CD4-positive, alpha-beta memory T cell (primary cell): ENCODE measurements around the gene HSPE1. TPM values are rescaled to one million over a fixed set of nuclear protein-coding genes. Genes with fewer than 3 reads are reported as not detected.

Experiments used
- CTCF ChIA-PET: fragments of 350-600 bp; sonication (Branson Sonifier 250); formaldehyde crosslinking; loops from one replicate; lab custom pipeline; 2021; ENCODE audit warnings: inconsistent platforms; ENCODE audit not compliant: partially characterized antibody; lab: Charles Lee
- POLR2A ChIA-PET: fragments of 350-600 bp; sonication (Branson Sonifier 250); formaldehyde crosslinking; loops from one replicate; lab custom pipeline; 2021; ENCODE audit not compliant: partially characterized antibody; lab: Charles Lee
- DNase-seq, 5 donors: peaks; one replicate each; pipeline versions ENCODE4 v3.0.0 to v3.0.0-alpha.2; 2020 to 2022; ENCODE audit warnings: mixed read lengths in 1 of 5
- H3K27ac ChIP-seq: one replicate; pipeline ENCODE4 v1.7.0; 2013; ENCODE audit warnings: low read depth, low read length
- H3K27me3 ChIP-seq: 2 replicates; pipeline ENCODE4 v1.7.0; 2013; ENCODE audit warnings: mild to moderate bottlenecking, low read length, moderate library complexity; ENCODE audit not compliant: insufficient read depth
- H3K36me3 ChIP-seq: 2 replicates; pipeline ENCODE4 v1.7.0; 2013; ENCODE audit warnings: mild to moderate bottlenecking, low read length, moderate library complexity; ENCODE audit not compliant: insufficient read depth
- H3K4me1 ChIP-seq: 2 replicates; pipeline ENCODE4 v1.7.0; 2013; ENCODE audit warnings: mild to moderate bottlenecking, low read length, moderate library complexity; ENCODE audit not compliant: insufficient read depth
- H3K4me3 ChIP-seq, 2 donors: one replicate each; pipeline ENCODE4 v1.7.0; 2013; ENCODE audit warnings: low read length in 2 of 2, mild to moderate bottlenecking in 1 of 2
- H3K9me3 ChIP-seq, 2 donors: one replicate each; pipeline ENCODE4 v1.7.0; 2013; ENCODE audit warnings: low read length in 2 of 2, control low read depth in 1 of 2; ENCODE audit not compliant: control insufficient read depth in 1 of 2
- H3K27ac Mint-ChIP-seq, 7 donors: one replicate each; pipeline ENCODE4 v1.8.0; 2020 to 2021; ENCODE audit warnings: mixed read lengths in 7 of 7, mild to moderate bottlenecking in 6 of 7, inconsistent platforms in 3 of 7, moderate library complexity in 3 of 7
- H3K27me3 Mint-ChIP-seq, 2 donors: one replicate each; pipeline ENCODE4 v1.8.0; 2020 to 2021; ENCODE audit warnings: mixed read lengths in 2 of 2
- H3K36me3 Mint-ChIP-seq, 2 donors: one replicate each; pipeline ENCODE4 v1.8.0; 2020 to 2021; ENCODE audit warnings: mixed read lengths in 2 of 2, inconsistent platforms in 1 of 2, mild to moderate bottlenecking in 1 of 2
- H3K4me1 Mint-ChIP-seq, 4 donors: one replicate each; pipeline ENCODE4 v1.8.0; 2020 to 2021; ENCODE audit warnings: mixed read lengths in 4 of 4, mild to moderate bottlenecking in 1 of 4
- H3K4me3 Mint-ChIP-seq, 8 donors: one replicate each; pipeline ENCODE4 v1.8.0; 2020 to 2021; ENCODE audit warnings: mixed read lengths in 8 of 8, mild to moderate bottlenecking in 7 of 8, moderate library complexity in 6 of 8, inconsistent platforms in 3 of 8
- H3K9me3 Mint-ChIP-seq, 8 donors: one replicate each; pipeline ENCODE4 v1.8.0; 2020 to 2021; ENCODE audit warnings: mixed read lengths in 8 of 8, mild to moderate bottlenecking in 5 of 8, inconsistent platforms in 3 of 8, moderate library complexity in 1 of 8
- intact Hi-C: fragments of 100-400 bp; cut with micrococcal nuclease; formaldehyde crosslinking; loops from one replicate; pipeline ENCODE4 v1.15.1; 2023
- polyA plus RNA-seq, 2 donors: library from polyadenylated mRNA; unstranded; fragments of 300-500 nt; fragmentation: Illumina TruSeq; gene quantifications; one replicate each; pipeline ENCODE4 v1.2.3, GENCODE V29; 2021
- total RNA-seq, 2 experiments: library from RNA; stranded (reverse); gene quantifications; one replicate each; pipeline ENCODE4 v1.2.3, GENCODE V29; 2021

The HSPE1 gene
- total and polyA plus RNA-seq, 4 experiments from 2014 or later = 52.4 to 145 (median 99.4) TPM

DNA sequence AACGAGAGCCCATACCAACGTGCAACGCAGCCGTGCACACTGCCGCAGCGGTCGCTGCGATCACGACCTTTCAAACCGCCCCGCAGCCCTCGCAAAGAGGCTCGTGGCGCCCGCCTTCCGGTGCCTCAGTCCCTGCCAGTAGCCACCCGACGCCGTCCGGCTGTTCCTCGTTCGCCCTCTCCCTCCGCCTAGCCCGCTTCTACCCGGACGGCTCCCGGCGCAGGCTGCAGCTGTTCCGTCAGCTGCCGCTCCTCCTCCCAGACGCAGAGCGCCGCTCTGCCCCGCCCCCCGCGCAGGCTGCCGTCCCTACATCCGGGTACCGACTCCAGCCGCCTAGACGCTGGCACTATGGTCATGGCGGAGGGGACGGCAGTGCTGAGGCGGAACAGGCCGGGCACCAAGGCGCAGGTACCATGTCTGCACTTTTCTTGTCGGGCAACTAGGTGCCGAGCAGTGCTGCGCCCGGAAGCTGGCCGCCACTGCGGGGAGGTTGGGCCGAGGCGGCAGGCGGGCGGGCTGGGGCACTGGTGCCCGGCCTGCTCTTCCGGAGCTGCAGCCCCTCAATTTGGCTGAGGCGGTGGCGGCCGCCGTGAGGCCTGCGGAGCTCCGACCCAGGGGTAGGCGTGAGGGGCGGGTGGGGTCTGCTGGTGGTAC is 15.7 kb downstream of the HSPE1 start, which contains the start of gene MOB4:
Gene MOB4 (plus strand): TSS at position 328 of the 654 bp plus-strand sequence. CDS start 21 bp downstream, at position 349.
- Mint-ChIP-seq H3K4me1 (peaks cover 18 to 59% (median 33%) of the 10 kb centered on the region in 4 donors), H3K9me3 (peaks cover 0 to 2% (median under 1%) of the 10 kb centered on the region in 8 donors), H3K4me3 (peak within 1 kb of the TSS; percentile 86 to 99 (median 94)), H3K36me3 (peaks cover 11 to 24% of the 10 kb centered on the region in 2 donors), H3K27me3 (no peaks in the 10 kb centered on the region), H3K27ac (peak within 1 kb of the TSS; percentile 92 to 98 (median 97))
- H3K36me3 ChIP-seq = peaks cover 4% of the 10 kb centered on the region
- ChIA-PET POLR2A (interaction anchor here (0.6 to 3.3 kb wide), 18 partner anchors 11 to 716 kb away, joined by 3 to 180 read pairs (median 4); partner anchors contain the start of genes COQ10B, GTF3C3, HSPD1 and HSPE1), CTCF (interaction anchor here (1.1 to 2.1 kb wide), 4 partner anchors 10 to 15 kb away, joined by 3 to 16 read pairs (median 6); partner anchors contain the start of genes HSPD1 and HSPE1)
- H3K4me1 ChIP-seq = peaks cover 33% of the 10 kb centered on the region
- peak within 1 kb of the TSS; percentile 95 for H3K27ac ChIP-seq
- peak within 1 kb of the TSS; percentile 88 to 93 for H3K4me3 ChIP-seq
- no peaks in the 10 kb centered on the region for H3K9me3 ChIP-seq
- H3K27me3 ChIP-seq = no peaks in the 10 kb centered on the region
- intact Hi-C loops = loop anchor here (1.0 to 2.0 kb wide), 5 partner anchors 16 to 189 kb away; partner anchors contain the start of genes COQ10B, HSPE1, MARS2 and SF3B1
- peak; percentile 92 to 94 (median 93) for DNase-seq

DNA sequence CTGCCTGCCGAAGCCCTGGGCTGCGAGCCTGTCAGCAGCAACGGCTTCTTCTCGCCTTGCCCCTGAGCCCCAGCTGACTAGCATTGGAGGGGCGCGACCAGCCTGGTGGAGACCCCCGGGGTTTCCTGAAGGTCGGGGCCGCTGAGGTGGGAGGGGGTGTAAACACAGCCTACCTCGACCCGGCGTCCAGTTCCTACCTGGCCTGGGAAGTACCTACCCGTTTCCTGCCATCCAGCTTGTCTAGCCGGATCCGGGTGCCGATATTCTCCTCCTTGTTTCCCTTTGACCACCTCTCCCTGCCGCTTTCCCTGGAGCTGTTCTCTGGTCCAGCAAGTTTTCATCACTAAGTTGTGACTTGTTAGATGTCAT is 16.2 kb downstream of the HSPE1 start:
- Histone ChIP-seq H3K4me3 (peak overlapping the region; percentile 88 to 93), H3K36me3 (peaks cover 4% of the 10 kb centered on the region)

DNA sequence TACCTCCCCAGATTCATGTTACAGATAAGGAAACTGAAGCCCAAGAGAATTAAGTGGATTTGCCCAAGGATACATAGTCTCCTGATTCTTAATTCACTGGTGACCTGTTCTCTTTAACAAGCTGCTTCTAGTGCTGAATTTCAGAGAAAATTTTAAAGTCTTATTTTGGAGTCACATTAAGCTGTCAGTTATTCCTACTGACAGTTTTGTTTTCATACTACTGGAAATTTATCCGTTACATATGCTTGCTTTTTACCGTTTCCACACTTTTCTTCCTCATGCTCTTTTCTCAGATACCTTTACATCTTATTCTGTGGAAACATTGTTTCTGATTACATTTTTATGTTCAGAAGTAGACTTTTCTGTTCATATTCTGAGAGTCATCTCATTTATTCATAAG is 17.0 kb downstream of the HSPE1 start:
- H3K27me3 ChIP-seq = no peaks in the 10 kb centered on the region
- H3K27ac Mint-ChIP-seq = peak overlapping the region; percentile 92 to 98 (median 97)
- ChIA-PET CTCF (interaction anchor here (1.7 to 2.1 kb wide), 2 partner anchors 14 to 17 kb away, joined by 7 to 16 read pairs; partner anchors contain the start of genes HSPD1 and HSPE1), POLR2A (interaction anchor here (1.8 to 3.3 kb wide), 6 partner anchors 12 to 189 kb away, joined by 10 to 180 read pairs (median 39); partner anchors contain the start of genes COQ10B, HSPD1, HSPE1 and MARS2)
- intact Hi-C loops = loop anchor here (2.0 kb wide), 2 partner anchors 18 to 188 kb away; partner anchors contain the start of gene MARS2
- H3K9me3 Mint-ChIP-seq = peaks cover 0 to 7% (median 4%) of the 10 kb centered on the region in 8 donors
- peaks cover 22 to 32% of the 10 kb centered on the region in 2 donors for H3K36me3 Mint-ChIP-seq
- peak overlapping the region; percentile 88 to 93 for H3K4me3 ChIP-seq
- H3K36me3 ChIP-seq = peaks cover 4% of the 10 kb centered on the region
- peaks cover 24 to 67% (median 39%) of the 10 kb centered on the region in 4 donors for H3K4me1 Mint-ChIP-seq
- peak overlapping the region; percentile 86 to 99 (median 94) for H3K4me3 Mint-ChIP-seq
- peak overlapping the region; percentile 95 for H3K27ac ChIP-seq
- DNase-seq = no peak
- H3K27me3 Mint-ChIP-seq = no peaks in the 10 kb centered on the region
- H3K9me3 ChIP-seq = no peaks in the 10 kb centered on the region
- peaks cover 33% of the 10 kb centered on the region for H3K4me1 ChIP-seq

More for the DNA sequence above, 16.2 kb downstream of the HSPE1 start:
- no peaks in the 10 kb centered on the region for H3K27me3 ChIP-seq
- H3K4me1 ChIP-seq = peaks cover 33% of the 10 kb centered on the region
- no peaks in the 10 kb centered on the region for H3K9me3 ChIP-seq
- CTCF ChIA-PET = interaction anchor here (1.1 to 2.1 kb wide), 4 partner anchors 9 to 16 kb away, joined by 3 to 16 read pairs (median 6); partner anchors contain the start of genes HSPD1 and HSPE1
- H3K27ac ChIP-seq = peak overlapping the region; percentile 95
- H3K4me1 Mint-ChIP-seq = peaks cover 21 to 62% (median 36%) of the 10 kb centered on the region in 4 donors
- no peaks in the 10 kb centered on the region for H3K27me3 Mint-ChIP-seq
- peak in 1 of 5 donors; percentile 57 for DNase-seq
- peak overlapping the region; percentile 86 to 99 (median 94) for H3K4me3 Mint-ChIP-seq
- intact Hi-C loops = loop anchor here (2.0 kb wide), 2 partner anchors 18 to 188 kb away; partner anchors contain the start of gene MARS2
- peaks cover 0 to 6% (median 4%) of the 10 kb centered on the region in 8 donors for H3K9me3 Mint-ChIP-seq
- POLR2A ChIA-PET = interaction anchor here (0.6 to 3.3 kb wide), 14 partner anchors 11 to 717 kb away, joined by 3 to 180 read pairs (median 6); partner anchors contain the start of genes COQ10B, GTF3C3, HSPD1 and HSPE1
- H3K27ac Mint-ChIP-seq = peak overlapping the region; percentile 92 to 98 (median 97)
- H3K36me3 Mint-ChIP-seq = peaks cover 16 to 28% of the 10 kb centered on the region in 2 donors

DNA sequence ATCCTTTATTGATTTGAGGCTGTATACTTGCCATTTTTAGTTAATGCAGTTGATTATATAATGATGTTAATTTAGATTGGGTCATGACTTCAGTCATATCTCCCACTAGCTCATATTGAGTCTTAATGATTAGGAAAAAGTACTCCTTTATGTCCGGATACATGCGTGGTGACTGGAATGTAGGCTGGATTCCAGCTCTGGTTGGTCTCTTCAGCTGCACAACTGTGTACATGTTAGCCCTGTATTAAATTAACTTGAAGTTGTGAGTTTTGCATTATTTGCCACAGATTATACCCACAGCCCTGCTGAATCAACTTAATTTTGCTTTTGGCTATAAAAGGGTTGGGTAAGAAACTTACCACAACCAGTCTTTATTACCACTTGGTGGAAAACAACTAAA is 38.2 kb downstream of the HSPE1 start:
- H3K4me1 Mint-ChIP-seq = peaks cover 25 to 41% (median 32%) of the 10 kb centered on the region in 4 donors
- no peak for DNase-seq
- CTCF ChIA-PET = interaction anchor here (0.6 kb wide), 1 partner anchor 20 kb away, joined by 3 read pairs; no protein-coding TSS in a partner anchor

DNA sequence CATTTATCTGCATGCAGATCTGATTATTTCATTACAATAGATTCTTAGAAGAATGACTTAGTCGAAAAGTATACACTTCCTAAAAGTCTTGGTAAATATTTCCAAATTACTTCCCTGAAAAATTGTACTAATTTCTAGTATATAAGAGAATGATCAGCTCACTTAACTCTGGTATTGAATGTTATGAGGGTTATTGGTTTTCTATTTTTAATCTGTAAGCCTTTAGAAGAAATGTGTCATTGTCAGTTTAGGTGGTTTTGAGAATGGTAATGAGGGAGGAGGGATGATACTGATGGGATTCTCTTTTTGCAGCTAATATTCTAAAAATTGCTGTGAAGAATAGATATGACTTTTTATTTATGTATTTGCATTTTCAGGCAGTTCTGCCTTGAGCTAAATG is 39.6 kb downstream of the HSPE1 start:
- Histone ChIP-seq H3K9me3 (no peaks in the 10 kb centered on the region), H3K4me1 (peaks cover 13% of the 10 kb centered on the region), H3K27me3 (no peaks in the 10 kb centered on the region), H3K4me3 (no peak overlapping the region), H3K36me3 (peaks cover 51% of the 10 kb centered on the region), H3K27ac (no peak overlapping the region)
- CTCF ChIA-PET = no interaction called here
- H3K27ac Mint-ChIP-seq = peak overlapping the region in 5 of 7 donors; percentile 13 to 69 (median 26)
- H3K9me3 Mint-ChIP-seq = no peaks in the 10 kb centered on the region
- H3K4me3 Mint-ChIP-seq = no peak overlapping the region
- H3K4me1 Mint-ChIP-seq = peaks cover 16 to 28% (median 20%) of the 10 kb centered on the region in 4 donors
- H3K27me3 Mint-ChIP-seq = no peaks in the 10 kb centered on the region
- intact Hi-C loops = no loop called here
- DNase-seq = no peak
- POLR2A ChIA-PET = interaction anchor here (0.8 kb wide), 1 partner anchor 24 kb away, joined by 3 read pairs; the partner anchor contains the start of gene MOB4
- H3K36me3 Mint-ChIP-seq = peaks cover 57 to 70% of the 10 kb centered on the region in 2 donors

More for the DNA sequence above, 38.2 kb downstream of the HSPE1 start:
- Histone ChIP-seq H3K9me3 (no peaks in the 10 kb centered on the region), H3K27ac (no peak overlapping the region), H3K36me3 (peaks cover 46% of the 10 kb centered on the region), H3K4me3 (no peak overlapping the region), H3K4me1 (peaks cover 23% of the 10 kb centered on the region), H3K27me3 (no peaks in the 10 kb centered on the region)
- intact Hi-C loops = no loop called here
- Mint-ChIP-seq H3K36me3 (peaks cover 61 to 74% of the 10 kb centered on the region in 2 donors), H3K27ac (peak overlapping the region in 4 of 7 donors; percentile 1 to 74 (median 57)), H3K4me3 (no peak overlapping the region), H3K27me3 (no peaks in the 10 kb centered on the region), H3K9me3 (no peaks in the 10 kb centered on the region)
- POLR2A ChIA-PET = interaction anchor here (0.6 kb wide), 1 partner anchor 22 kb away, joined by 3 read pairs; the partner anchor contains the start of gene MOB4

DNA sequence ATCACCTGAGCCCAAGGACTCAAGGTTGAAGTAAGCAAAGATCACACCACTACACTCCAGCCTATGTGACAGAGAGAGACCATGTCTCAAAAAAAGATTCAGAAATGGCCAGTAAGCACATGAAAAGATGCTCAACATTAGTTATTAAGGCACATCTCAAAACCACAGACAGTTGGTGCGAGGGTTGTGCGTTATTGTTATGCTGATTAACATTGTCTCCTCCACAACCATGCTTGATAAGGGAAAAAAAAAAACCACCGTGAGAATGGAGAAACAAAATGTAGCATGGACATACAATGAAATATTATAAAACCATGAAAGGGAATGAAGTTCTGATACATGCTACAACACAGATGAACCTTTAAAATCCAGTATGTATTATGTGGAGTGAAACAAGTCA is 43.0 kb downstream of the HSPE1 start:
- no peaks in the 10 kb centered on the region for H3K27me3 ChIP-seq
- H3K4me1 Mint-ChIP-seq = peaks cover 16 to 19% (median 17%) of the 10 kb centered on the region in 4 donors

More for the DNA sequence above, 43.0 kb downstream of the HSPE1 start:
- intact Hi-C loops = no loop called here
- Histone ChIP-seq H3K36me3 (peaks cover 40% of the 10 kb centered on the region), H3K4me3 (no peak overlapping the region), H3K4me1 (peaks cover 9% of the 10 kb centered on the region), H3K9me3 (no peaks in the 10 kb centered on the region), H3K27ac (no peak overlapping the region)
- Mint-ChIP-seq H3K27ac (no peak overlapping the region), H3K4me3 (no peak overlapping the region), H3K36me3 (peaks cover 52 to 63% of the 10 kb centered on the region in 2 donors), H3K27me3 (no peaks in the 10 kb centered on the region), H3K9me3 (no peaks in the 10 kb centered on the region)
- DNase-seq = no peak
- ChIA-PET CTCF (no interaction called here), POLR2A (no interaction called here)
